KMS-11 (cell line): Measurements from ENCODE around the gene KCTD16.

Experiments
- H2AFZ ChIP-seq: fragments of 200-600 bp; sonication (generic); 2 replicates; pipeline ENCODE4 v1.6.1; 2016; ENCODE audit warnings: antibody characterized with exemption, mixed run types, low read depth
- H3K27ac ChIP-seq: fragments of 200-600 bp; sonication (generic); 2 replicates; pipeline ENCODE4 v1.6.1; 2016; ENCODE audit warnings: mild to moderate bottlenecking, mixed run types
- H3K27me3 ChIP-seq: fragments of 200-600 bp; sonication (generic); 2 replicates; pipeline ENCODE4 v1.6.1; 2017; ENCODE audit warnings: mild to moderate bottlenecking, low read depth, mixed run types, moderate library complexity; ENCODE audit not compliant: insufficient read depth
- H3K36me3 ChIP-seq: fragments of 200-600 bp; sonication (generic); 2 replicates; pipeline ENCODE4 v1.6.1; 2017; ENCODE audit warnings: mild to moderate bottlenecking, mixed run types; ENCODE audit not compliant: insufficient read depth
- H3K4me1 ChIP-seq: fragments of 200-600 bp; sonication (generic); 2 replicates; pipeline ENCODE4 v1.6.1; 2016; ENCODE audit warnings: mild to moderate bottlenecking, low read depth, mixed run types; ENCODE audit not compliant: poor library complexity, severe bottlenecking
- H3K4me2 ChIP-seq: fragments of 200-600 bp; sonication (generic); 2 replicates; pipeline ENCODE4 v1.7.0; 2016; ENCODE audit warnings: mild to moderate bottlenecking, mixed run types
- H3K4me3 ChIP-seq: fragments of 200-600 bp; sonication (generic); IDR thresholded peaks from 2 replicates; pipeline ENCODE4 v1.6.1; 2017; ENCODE audit warnings: low read depth, low read length, mixed read lengths; ENCODE audit not compliant: insufficient read depth
- H3K79me2 ChIP-seq: fragments of 200-600 bp; sonication (generic); 2 replicates; pipeline ENCODE4 v1.6.1; 2016; ENCODE audit warnings: low read depth, mixed run types; ENCODE audit not compliant: insufficient read depth
- H3K9ac ChIP-seq: fragments of 200-600 bp; sonication (generic); 2 replicates; pipeline ENCODE4 v1.6.1; 2016; ENCODE audit warnings: mild to moderate bottlenecking, mixed run types
- H4K20me1 ChIP-seq: fragments of 200-600 bp; sonication (generic); 2 replicates; pipeline ENCODE4 v1.6.1; 2016; ENCODE audit warnings: mild to moderate bottlenecking, mixed run types; ENCODE audit not compliant: insufficient read depth
- CTCF ChIP-seq: fragments of 200-600 bp; sonication (generic); conservative IDR thresholded peaks from 2 replicates; pipeline ENCODE4 v1.6.1; 2017; ENCODE audit warnings: low read depth, mild to moderate bottlenecking, antibody characterized with exemption, low read length, moderate library complexity, mixed read lengths

The KCTD16 gene

GRCh38 chr5:144297081-144297480, 126.4 kb downstream of the KCTD16 start:
- Histone ChIP-seq H2AFZ (no peak overlapping the region), H3K4me2 (no peak overlapping the region), H3K4me3 (no peak overlapping the region), H3K27me3 (no peaks in the 10 kb centered on the region), H3K4me1 (no peaks in the 10 kb centered on the region), H3K36me3 (no peaks in the 10 kb centered on the region), H4K20me1 (no peaks in the 10 kb centered on the region), H3K27ac (no peak overlapping the region), H3K9ac (no peak overlapping the region), H3K79me2 (no peaks in the 10 kb centered on the region)
- TF ChIP-seq CTCF: no peak

DNA sequence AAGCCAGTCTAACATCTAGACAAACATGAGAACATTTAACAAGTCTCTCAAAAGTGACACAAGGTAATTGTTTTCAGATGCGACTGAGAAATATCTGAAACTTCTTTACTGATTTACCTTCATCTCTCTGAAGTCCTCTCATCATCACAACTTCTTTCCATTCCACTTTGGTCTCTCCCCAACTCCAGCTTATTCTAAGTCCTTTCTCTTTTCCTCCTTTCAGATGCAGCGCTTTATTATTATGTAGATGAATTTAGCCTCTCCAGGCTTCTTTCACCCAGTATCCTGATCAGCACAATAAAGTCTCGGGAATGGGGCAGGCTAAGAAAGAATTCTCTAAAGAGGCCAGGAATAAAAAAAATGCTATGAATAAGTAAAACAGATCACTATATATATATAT, 128.0 kb downstream of the KCTD16 start:
- H2AFZ ChIP-seq: no peak overlapping the region
- no peak overlapping the region for H3K4me2 ChIP-seq
- H3K27me3 ChIP-seq: no peaks in the 10 kb centered on the region
- TF ChIP-seq CTCF: no peak
- no peak overlapping the region for H3K4me3 ChIP-seq
- no peaks in the 10 kb centered on the region for H3K79me2 ChIP-seq
- H3K27ac ChIP-seq: no peak overlapping the region
- no peak overlapping the region for H3K9ac ChIP-seq
- no peaks in the 10 kb centered on the region for H3K36me3 ChIP-seq
- peaks cover under 1% of the 10 kb centered on the region for H3K4me1 ChIP-seq
- H4K20me1 ChIP-seq: no peaks in the 10 kb centered on the region

DNA sequence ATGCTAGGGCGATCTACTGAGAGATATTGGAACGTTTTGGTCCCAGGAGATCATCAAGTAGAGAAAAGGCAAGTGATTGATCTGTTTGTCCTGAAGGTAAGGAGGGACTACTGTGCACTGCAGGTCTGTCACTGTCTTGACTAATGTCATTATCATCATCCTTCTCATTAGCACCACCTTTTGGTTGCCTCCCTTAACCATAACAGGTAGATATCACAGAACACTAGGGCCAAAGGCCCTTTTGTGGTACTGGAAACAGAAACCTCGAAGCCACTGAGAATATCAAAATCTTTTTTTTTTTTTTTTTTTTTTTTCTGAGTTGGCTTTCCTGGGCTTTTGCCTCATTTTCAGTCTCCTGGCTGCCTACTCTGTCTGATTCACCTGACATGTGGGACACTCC, 134.0 kb downstream of the KCTD16 start:
- Histone ChIP-seq H3K4me1 (peaks cover 18% of the 10 kb centered on the region), H4K20me1 (no peaks in the 10 kb centered on the region), H3K79me2 (no peaks in the 10 kb centered on the region), H2AFZ (no peak overlapping the region), H3K4me2 (peak overlapping the region; percentile 41), H3K9ac (no peak overlapping the region), H3K27ac (no peak overlapping the region), H3K27me3 (no peaks in the 10 kb centered on the region), H3K36me3 (no peaks in the 10 kb centered on the region), H3K4me3 (no peak overlapping the region)
- TF ChIP-seq CTCF: 0 out of 2 replicates have a peak, but pooled peaks have one; percentile 15

- H3K36me3 ChIP-seq: no peaks in the 10 kb centered on the region
- no peak for TF ChIP-seq CTCF
- peaks cover 18% of the 10 kb centered on the region for H3K4me1 ChIP-seq
- H3K4me2 ChIP-seq: no peak overlapping the region
- no peaks in the 10 kb centered on the region for H4K20me1 ChIP-seq
- H3K4me3 ChIP-seq: no peak overlapping the region
- H3K9ac ChIP-seq: no peak overlapping the region
- H3K79me2 ChIP-seq: no peaks in the 10 kb centered on the region
- no peak overlapping the region for H2AFZ ChIP-seq
- no peaks in the 10 kb centered on the region for H3K27me3 ChIP-seq
- H3K27ac ChIP-seq: no peak overlapping the region
Measured at GRCh38 chr5:144307736-144308135, 137.1 kb downstream of the KCTD16 start.

GRCh38 chr5:144308174-144308573, 137.5 kb downstream of the KCTD16 start:
- H4K20me1 ChIP-seq: no peaks in the 10 kb centered on the region
- no peak overlapping the region for H2AFZ ChIP-seq
- no peak overlapping the region for H3K4me2 ChIP-seq
- no peaks in the 10 kb centered on the region for H3K27me3 ChIP-seq
- H3K9ac ChIP-seq: no peak overlapping the region
- H3K4me3 ChIP-seq: no peak overlapping the region
- H3K79me2 ChIP-seq: no peaks in the 10 kb centered on the region
- H3K36me3 ChIP-seq: no peaks in the 10 kb centered on the region
- peaks cover 18% of the 10 kb centered on the region for H3K4me1 ChIP-seq
- no peak overlapping the region for H3K27ac ChIP-seq
- no peak for TF ChIP-seq CTCF
